ENCODE data around the gene DOHH.

DOHH gene

GRCh38 chr19:3544742-3545668 is 44.5 kb upstream of the DOHH start:
- no peak for DNase-seq (ENCODE audit: low read depth)
- TF ChIP-seq, protein P1, sequence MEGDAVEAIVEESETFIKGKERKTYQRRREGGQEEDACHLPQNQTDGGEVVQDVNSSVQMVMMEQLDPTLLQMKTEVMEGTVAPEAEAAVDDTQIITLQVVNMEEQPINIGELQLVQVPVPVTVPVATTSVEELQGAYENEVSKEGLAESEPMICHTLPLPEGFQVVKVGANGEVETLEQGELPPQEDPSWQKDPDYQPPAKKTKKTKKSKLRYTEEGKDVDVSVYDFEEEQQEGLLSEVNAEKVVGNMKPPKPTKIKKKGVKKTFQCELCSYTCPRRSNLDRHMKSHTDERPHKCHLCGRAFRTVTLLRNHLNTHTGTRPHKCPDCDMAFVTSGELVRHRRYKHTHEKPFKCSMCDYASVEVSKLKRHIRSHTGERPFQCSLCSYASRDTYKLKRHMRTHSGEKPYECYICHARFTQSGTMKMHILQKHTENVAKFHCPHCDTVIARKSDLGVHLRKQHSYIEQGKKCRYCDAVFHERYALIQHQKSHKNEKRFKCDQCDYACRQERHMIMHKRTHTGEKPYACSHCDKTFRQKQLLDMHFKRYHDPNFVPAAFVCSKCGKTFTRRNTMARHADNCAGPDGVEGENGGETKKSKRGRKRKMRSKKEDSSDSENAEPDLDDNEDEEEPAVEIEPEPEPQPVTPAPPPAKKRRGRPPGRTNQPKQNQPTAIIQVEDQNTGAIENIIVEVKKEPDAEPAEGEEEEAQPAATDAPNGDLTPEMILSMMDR (conservative IDR thresholded peaks at IDR 0.05; ENCODE audit: low read depth, low read length) = peak; percentile 97
- no peak overlapping the region for H3K4me3 ChIP-seq (ENCODE audit: low read length)

DNA sequence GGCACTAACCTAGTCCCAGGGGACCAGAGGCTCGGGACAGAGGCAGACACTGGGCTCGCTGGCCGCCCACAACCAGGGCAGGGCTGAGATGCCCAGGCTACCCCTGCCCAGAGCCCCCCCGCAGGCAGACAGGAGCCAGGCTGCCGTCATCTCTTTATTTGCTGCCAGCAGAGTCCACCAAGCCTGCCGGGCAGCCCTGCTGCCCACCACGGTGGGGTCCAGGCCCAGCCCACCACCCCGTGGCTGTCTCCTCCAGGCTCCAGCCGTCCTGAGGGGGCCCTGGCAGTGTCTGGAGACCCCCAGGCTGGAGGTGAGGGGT is 43.5 kb upstream of the DOHH start:
- TF ChIP-seq, protein P1 (conservative IDR thresholded peaks at IDR 0.05; ENCODE audit: low read depth, low read length) = no peak
- DNase-seq (ENCODE audit: low read depth) = no peak
- no peak overlapping the region for H3K4me3 ChIP-seq (ENCODE audit: low read length)

GRCh38 chr19:3543150-3544057 is 42.9 kb upstream of the DOHH start:
- TF ChIP-seq, protein P1 (conservative IDR thresholded peaks at IDR 0.05; ENCODE audit: low read depth, low read length) = no peak
- H3K4me3 ChIP-seq (ENCODE audit: low read length) = no peak overlapping the region
- no peak for DNase-seq (ENCODE audit: low read depth)

- TF ChIP-seq, protein P1 (conservative IDR thresholded peaks at IDR 0.05; ENCODE audit: low read depth, low read length) = no peak
- no peak overlapping the region for H3K4me3 ChIP-seq (ENCODE audit: low read length)
- DNase-seq (ENCODE audit: low read depth) = no peak
These were observed 39.3 kb upstream of the DOHH start for GRCh38 chr19:3539756-3540118.

DNA sequence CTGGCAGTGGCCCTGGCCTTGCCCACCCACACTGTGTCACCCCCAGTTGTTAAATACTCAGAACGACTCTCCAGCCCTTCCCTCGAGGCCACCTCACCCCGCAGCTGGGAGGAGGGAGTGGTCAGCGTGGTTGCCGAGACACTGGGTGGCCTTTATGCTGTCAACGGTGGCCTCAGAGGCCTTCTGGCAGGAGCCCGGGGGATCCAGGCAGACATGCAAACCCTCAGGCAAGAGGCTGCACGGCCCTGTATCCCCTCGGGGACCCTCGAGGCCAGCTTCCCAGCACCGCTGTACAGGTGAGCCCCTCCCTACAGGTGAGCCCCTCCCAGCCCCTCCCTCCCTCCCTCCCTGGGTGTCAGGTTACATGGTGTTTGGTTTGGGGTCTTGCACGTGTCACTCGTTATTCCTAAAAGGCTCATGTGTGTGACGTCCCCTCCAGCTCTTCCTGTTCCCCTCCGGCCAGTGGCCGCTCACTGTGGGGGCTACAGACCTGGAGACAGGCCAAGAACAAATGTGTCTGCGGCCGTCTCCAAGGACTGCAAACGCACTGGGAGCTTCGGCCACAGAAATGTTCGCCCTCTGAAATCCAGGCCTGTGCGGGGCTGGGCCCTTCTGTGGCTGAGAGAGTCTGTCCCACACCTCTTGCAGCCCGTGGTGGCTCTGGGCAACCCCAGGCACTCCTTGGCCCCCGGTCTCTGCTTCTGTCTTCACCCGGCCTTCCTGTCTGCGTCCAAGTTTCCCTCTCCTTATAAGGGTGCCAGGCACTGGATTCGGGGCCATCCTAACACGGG is 38.7 kb upstream of the DOHH start, which contains the start of gene TEKTIP1:
Gene TEKTIP1, plus strand, starts transcription at position 210 of the 791 bp plus-strand sequence. Its CDS starts 4 bp downstream, at position 214.
- DNase-seq (ENCODE audit: low read depth) = no peak
- no peak within 1 kb of the TSS for H3K4me3 ChIP-seq (ENCODE audit: low read length)
- TF ChIP-seq, protein P1 (conservative IDR thresholded peaks at IDR 0.05; ENCODE audit: low read depth, low read length) = no peak

- TF ChIP-seq, protein P1 (conservative IDR thresholded peaks at IDR 0.05; ENCODE audit: low read depth, low read length) = no peak
- no peak for DNase-seq (ENCODE audit: low read depth)
- H3K4me3 ChIP-seq (ENCODE audit: low read length) = no peak overlapping the region
These were observed 37.9 kb upstream of the DOHH start for GRCh38 chr19:3538258-3538929.

All from retinal pigment epithelial cell (primary cell).